ENCODE data around the gene B4GALNT4. TPM values are rescaled to one million over a fixed set of nuclear protein-coding genes. Genes with fewer than 3 reads are reported as not detected.
"Not testable (repeated sequence)": the region's sequence is repeated elsewhere in the genome, so short reads cannot be mapped to it uniquely, and the experiment has no call there.

Gene B4GALNT4
- total RNA-seq, 4 donors from 2014 or later = not detected

DNA sequence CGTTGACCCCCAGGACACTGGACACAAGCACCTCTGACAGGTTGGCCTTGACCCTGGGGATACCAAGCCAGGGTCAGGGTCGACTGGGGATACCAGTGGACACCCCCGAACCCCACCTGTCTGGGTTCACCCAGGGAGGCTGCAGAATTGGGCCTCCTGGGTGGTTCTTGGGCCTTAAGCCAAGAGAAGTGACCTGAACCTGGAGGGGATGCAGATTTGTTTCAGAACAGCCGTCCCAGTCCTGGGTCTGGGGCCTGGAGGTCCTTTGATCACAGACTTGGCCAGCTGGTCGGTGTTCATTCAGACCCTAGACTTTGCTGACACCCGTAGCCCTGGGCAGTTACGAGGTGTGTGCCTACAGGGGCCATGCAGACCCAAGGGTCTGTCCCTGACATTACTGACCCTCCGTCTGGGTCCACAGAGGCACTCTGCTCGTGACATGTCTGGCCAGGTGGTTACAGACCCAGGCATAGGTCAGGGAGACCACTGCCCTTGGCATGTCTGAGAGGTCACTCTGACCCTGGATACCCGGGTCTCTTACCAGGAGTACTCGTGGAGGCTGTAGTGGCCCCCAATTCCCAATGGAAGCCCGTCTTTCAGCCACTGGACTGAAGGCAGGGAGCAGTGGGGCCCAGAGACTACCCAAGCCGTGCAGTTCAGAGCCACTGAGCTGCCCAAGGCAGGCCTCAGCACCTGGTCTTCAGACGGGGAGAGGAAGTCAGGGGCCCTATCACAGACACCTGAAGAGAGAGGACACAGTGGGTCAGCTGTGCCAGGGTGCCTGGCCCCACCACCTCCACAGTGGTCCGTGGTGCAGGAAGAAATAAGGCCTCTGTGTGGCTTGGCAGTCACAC is 39.1 kb downstream of the B4GALNT4 start:
- Histone ChIP-seq H3K27ac (no peak overlapping the region), H3K9me3 (no peaks in the 10 kb centered on the region), H3K27me3 (peaks cover 3 to 35% (median 4%) of the 10 kb centered on the region in 3 donors), H3K4me3 (no peak overlapping the region), H3K4me1 (peaks cover 0 to 10% of the 10 kb centered on the region in 2 donors), H3K36me3 (no peaks in the 10 kb centered on the region)
- no peak for ATAC-seq
- DNase-seq = no peak
- intact Hi-C loops (cut with DNase I; ENCODE audit: low total_unique reads) = loop anchor here (5.0 kb wide), 1 partner anchor 99 kb away; the partner anchor contains the start of gene RNH1
- no peak for TF ChIP-seq POLR2A (IDR thresholded peaks at IDR 0.05)
- TF ChIP-seq, protein P1, sequence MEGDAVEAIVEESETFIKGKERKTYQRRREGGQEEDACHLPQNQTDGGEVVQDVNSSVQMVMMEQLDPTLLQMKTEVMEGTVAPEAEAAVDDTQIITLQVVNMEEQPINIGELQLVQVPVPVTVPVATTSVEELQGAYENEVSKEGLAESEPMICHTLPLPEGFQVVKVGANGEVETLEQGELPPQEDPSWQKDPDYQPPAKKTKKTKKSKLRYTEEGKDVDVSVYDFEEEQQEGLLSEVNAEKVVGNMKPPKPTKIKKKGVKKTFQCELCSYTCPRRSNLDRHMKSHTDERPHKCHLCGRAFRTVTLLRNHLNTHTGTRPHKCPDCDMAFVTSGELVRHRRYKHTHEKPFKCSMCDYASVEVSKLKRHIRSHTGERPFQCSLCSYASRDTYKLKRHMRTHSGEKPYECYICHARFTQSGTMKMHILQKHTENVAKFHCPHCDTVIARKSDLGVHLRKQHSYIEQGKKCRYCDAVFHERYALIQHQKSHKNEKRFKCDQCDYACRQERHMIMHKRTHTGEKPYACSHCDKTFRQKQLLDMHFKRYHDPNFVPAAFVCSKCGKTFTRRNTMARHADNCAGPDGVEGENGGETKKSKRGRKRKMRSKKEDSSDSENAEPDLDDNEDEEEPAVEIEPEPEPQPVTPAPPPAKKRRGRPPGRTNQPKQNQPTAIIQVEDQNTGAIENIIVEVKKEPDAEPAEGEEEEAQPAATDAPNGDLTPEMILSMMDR (IDR thresholded peaks at IDR 0.05 in 4 of 5, conservative IDR thresholded peaks at IDR 0.05 in 1 of 5) = no peak
- in situ Hi-C loops (cut with MboI; ENCODE audit: low sequenced_read_pairs in 4 of 4) = no loop called here

DNA sequence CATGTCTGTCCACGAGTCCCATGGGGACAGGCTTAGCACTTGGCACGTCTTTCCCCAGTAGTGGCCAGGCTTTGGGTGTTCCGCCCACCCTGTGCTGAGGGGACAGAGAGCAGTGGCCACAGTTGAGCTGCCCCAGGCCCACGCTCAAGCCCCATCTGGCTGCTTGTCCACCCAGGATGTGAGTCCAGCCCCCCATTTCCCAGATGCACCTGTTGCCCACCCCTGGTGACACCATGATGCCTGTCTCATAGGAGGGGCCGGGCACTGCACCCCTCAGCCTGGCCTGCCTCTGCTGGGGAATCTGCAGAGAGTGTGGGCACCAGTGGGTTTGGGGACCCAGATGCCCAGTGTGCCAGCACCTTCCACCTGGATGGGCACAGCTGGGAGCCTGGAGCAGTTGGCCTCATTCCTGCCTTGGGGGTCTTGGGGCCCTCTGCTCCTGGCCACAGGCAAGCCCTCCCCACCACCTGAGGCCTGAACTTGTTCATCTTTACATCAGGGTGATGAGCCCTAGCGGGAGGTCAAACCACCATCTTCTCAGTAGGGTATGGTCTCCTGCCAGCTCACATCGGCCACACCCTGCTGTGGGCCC is 39.8 kb downstream of the B4GALNT4 start:
- Histone ChIP-seq H3K9me3 (no peaks in the 10 kb centered on the region), H3K27me3 (peaks cover 3 to 28% (median 4%) of the 10 kb centered on the region in 3 donors), H3K36me3 (no peaks in the 10 kb centered on the region), H3K4me1 (peaks cover 0 to 10% of the 10 kb centered on the region in 2 donors), H3K4me3 (no peak overlapping the region), H3K27ac (no peak overlapping the region)
- intact Hi-C loops (cut with DNase I; ENCODE audit: low total_unique reads) (loop anchor here (5.0 kb wide), 1 partner anchor 98 kb away; the partner anchor contains the start of gene RNH1), in situ Hi-C loops (cut with MboI; ENCODE audit: low sequenced_read_pairs in 4 of 4) (no loop called here)
- no peak for DNase-seq
- TF ChIP-seq POLR2A (IDR thresholded peaks at IDR 0.05) = no peak
- no peak for ATAC-seq

DNA sequence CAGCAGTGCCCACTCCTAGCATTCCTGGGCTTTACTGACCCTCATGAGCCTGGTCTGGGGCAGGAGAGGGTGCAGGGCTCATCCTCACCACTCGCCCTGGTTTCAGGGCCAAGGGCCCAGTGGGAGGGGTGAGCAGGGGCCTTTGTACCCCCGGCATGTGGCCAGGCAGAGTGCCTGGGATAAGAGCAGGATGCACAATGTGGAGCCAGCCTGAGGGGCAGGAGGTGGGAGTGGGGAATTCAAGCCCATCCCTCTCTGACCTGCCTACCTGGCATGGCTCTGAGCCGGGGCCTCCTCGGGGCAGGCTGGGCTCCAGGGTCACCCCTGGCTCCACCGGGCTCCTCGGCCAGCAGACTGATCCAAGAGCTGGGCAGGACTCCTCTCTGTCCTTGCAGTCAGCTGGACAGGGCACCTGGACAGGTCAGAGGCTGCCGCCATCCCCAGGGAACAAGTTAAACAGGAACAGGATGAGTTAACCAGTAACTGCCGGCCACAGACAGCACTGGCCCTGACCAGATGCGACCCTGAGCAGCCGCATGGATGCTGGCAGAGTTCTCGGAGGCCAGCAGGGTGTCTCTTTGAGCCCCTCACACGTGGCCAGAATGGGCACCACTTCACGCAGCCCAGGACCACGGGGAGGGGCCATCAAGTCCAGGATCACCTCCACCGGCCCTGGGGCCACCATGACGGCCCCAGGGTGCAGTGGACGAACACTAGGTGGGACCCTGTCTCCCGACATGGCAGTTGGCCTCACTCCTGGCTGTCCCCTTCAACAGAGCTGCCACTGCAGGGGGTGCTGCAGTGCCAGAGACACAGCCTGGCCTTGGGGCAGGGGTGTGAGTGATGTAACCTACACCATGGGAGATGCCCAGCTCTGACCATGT is 40.5 kb downstream of the B4GALNT4 start:
- DNase-seq (no peak), ATAC-seq (no peak)
- in situ Hi-C loops (cut with MboI; ENCODE audit: low sequenced_read_pairs in 4 of 4) = no loop called here
- no peak overlapping the region for H3K27ac ChIP-seq
- peaks cover 0 to 10% of the 10 kb centered on the region in 2 donors for H3K4me1 ChIP-seq
- no peaks in the 10 kb centered on the region for H3K9me3 ChIP-seq
- H3K4me3 ChIP-seq = no peak overlapping the region
- TF ChIP-seq POLR2A (IDR thresholded peaks at IDR 0.05) = no peak
- TF ChIP-seq, protein P1 (IDR thresholded peaks at IDR 0.05 in 4 of 5, conservative IDR thresholded peaks at IDR 0.05 in 1 of 5) = no peak
- intact Hi-C loops (cut with DNase I; ENCODE audit: low total_unique reads) = loop anchor here (5.0 kb wide), 1 partner anchor 97 kb away; the partner anchor contains the start of gene RNH1
- no peaks in the 10 kb centered on the region for H3K36me3 ChIP-seq
- H3K27me3 ChIP-seq = peaks cover 4 to 23% (median 7%) of the 10 kb centered on the region in 3 donors

DNA sequence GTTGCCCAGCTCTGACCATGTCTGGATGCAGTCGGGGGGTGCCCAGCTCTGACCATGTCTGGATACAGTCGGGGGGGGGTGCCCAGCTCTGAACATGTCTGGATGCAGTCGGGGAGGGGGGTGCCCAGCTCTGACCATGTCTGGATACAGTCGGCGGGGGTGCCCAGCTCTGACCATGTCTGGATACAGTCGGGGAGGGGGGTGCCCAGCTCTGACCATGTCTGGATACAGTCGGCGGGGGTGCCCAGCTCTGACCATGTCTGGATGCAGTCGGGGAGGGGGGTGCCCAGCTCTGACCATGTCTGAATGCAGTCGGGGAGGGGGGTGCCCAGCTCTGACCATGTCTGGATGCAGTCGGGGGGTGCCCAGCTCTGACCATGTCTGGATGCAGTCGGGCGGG is 41.4 kb downstream of the B4GALNT4 start:
- peaks cover 7 to 29% (median 9%) of the 10 kb centered on the region in 3 donors for H3K27me3 ChIP-seq

DNA sequence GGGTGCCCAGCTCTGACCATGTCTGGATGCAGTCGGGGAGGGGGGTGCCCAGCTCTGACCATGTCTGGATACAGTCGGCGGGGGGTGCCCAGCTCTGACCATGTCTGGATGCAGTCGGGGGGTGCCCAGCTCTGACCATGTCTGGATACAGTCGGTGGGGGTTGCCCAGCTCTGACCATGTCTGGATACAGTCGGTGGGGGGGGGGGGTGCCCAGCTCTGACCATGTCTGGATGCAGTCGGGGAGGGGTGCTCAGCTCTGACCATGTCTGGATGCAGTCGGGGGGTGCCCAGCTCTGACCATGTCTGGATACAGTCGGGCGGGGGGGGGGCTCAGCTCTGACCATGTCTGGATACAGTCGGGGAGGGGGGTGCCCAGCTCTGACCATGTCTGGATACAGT is 42.2 kb downstream of the B4GALNT4 start:
- H3K4me3 ChIP-seq; intact Hi-C loops (cut with DNase I; ENCODE audit: low total_unique reads); H3K4me1 ChIP-seq; ATAC-seq; H3K36me3 ChIP-seq; H3K27ac ChIP-seq; H3K9me3 ChIP-seq; DNase-seq; in situ Hi-C loops (cut with MboI; ENCODE audit: low sequenced_read_pairs in 4 of 4): not testable (repeated sequence)
- H3K27me3 ChIP-seq = peaks cover 12 to 31% (median 17%) of the 10 kb centered on the region in 3 donors

More for the DNA sequence above, 41.4 kb downstream of the B4GALNT4 start:
- in situ Hi-C loops (cut with MboI; ENCODE audit: low sequenced_read_pairs in 4 of 4); H3K36me3 ChIP-seq; intact Hi-C loops (cut with DNase I; ENCODE audit: low total_unique reads); ATAC-seq; H3K27ac ChIP-seq; H3K9me3 ChIP-seq; DNase-seq; H3K4me1 ChIP-seq; H3K4me3 ChIP-seq: not testable (repeated sequence)

All from gastrocnemius medialis (tissue), 4 donors.